Measurements from ENCODE around the gene WDR93.
"Not testable (repeated sequence)": the region's sequence is repeated elsewhere in the genome, so short reads cannot be mapped to it uniquely, and the experiment has no call there.

WDR93 gene

DNA sequence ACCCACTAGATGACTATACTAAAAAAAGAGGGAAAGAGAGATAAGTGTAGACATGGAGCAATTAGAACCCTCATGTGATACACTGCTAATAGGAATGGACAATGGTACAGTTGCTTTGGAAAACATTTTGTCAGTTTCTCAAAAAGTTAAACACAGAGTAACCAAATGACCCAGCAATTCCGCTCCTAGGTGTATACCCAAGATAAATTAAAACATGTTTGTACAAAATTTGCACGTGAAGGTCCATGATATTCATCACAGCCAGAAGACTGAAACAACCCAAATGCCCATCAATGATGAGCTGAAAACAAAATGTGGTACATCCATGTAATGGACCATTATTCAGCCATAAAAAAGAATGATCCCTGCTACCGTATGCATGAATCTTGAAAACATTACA is 97.3 kb downstream of the WDR93 start:
- TF ChIP-seq, protein P1, sequence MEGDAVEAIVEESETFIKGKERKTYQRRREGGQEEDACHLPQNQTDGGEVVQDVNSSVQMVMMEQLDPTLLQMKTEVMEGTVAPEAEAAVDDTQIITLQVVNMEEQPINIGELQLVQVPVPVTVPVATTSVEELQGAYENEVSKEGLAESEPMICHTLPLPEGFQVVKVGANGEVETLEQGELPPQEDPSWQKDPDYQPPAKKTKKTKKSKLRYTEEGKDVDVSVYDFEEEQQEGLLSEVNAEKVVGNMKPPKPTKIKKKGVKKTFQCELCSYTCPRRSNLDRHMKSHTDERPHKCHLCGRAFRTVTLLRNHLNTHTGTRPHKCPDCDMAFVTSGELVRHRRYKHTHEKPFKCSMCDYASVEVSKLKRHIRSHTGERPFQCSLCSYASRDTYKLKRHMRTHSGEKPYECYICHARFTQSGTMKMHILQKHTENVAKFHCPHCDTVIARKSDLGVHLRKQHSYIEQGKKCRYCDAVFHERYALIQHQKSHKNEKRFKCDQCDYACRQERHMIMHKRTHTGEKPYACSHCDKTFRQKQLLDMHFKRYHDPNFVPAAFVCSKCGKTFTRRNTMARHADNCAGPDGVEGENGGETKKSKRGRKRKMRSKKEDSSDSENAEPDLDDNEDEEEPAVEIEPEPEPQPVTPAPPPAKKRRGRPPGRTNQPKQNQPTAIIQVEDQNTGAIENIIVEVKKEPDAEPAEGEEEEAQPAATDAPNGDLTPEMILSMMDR (IDR thresholded peaks at IDR 0.05; ENCODE audit: low read length, missing control alignments), result no peak
- no peak overlapping the region for H3K4me3 ChIP-seq (replicated peaks; ENCODE audit: low read depth, low read length)
- no peak for DNase-seq (ENCODE audit: low read depth)

DNA sequence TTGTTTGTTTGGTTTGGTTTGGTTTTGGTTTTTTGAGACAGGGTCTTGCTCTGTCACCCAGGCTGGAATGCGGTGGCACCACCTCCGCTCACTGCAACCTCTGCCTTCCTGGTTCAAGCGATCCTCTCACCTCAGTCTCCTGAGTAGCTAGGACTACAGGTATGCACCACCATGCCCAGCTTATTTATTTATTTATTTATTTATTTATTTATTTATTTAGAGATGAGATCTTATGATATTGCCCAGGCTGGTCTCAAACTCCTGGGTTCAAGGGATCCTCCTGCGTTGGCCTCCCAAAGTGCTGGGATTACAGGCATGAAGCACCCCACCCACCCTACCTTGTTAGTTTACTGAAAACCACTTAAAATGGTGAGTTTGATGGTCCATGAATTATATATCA is 98.0 kb downstream of the WDR93 start:
- H3K4me3 ChIP-seq (replicated peaks; ENCODE audit: low read depth, low read length); DNase-seq (ENCODE audit: low read depth): not testable (repeated sequence)

DNA sequence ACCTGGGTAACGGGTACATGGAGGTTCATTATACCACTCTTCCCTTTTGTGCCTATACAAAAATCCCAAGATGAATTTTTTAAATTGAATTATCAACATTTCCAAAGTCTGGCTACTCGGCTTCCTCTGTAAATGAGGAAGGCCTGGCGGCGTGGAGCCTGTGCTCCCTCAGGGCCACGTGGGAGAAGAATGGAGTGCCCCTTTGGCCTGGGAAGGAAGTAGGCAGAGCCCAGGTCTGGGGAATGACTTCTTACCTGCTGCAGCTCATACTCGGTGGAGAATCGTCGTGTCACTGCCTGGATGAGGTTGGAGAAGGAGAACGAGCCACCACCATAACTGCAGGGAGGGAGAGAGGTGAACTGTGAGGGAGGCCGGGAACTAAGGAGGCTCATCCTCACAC is 99.6 kb downstream of the WDR93 start:
- TF ChIP-seq, protein P1 (IDR thresholded peaks at IDR 0.05; ENCODE audit: low read length, missing control alignments), result no peak
- no peak overlapping the region for H3K4me3 ChIP-seq (replicated peaks; ENCODE audit: low read depth, low read length)
- no peak for DNase-seq (ENCODE audit: low read depth)

DNA sequence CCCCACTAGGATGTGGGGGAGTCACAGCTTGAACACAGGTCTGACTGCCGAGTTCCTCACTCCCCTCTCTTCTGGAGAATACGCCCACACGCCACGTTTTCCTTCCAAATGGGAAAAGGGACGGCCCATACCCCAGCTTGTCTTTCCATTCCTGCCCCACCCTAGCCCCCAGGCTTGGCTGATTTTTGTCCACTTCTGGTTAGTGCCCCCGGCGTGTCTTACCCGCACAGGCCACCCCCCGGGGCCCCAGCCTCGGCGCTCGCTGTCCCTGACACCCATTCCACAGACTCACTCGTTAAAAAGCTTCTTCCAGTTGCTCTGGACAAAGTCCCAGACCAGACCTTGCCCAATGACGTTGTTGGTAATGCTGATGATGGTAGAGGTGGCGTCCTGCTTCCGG is 100.0 kb downstream of the WDR93 start:
- no peak for DNase-seq (ENCODE audit: low read depth)
- TF ChIP-seq, protein P1 (IDR thresholded peaks at IDR 0.05; ENCODE audit: low read length, missing control alignments), result no peak
- H3K4me3 ChIP-seq (replicated peaks; ENCODE audit: low read depth, low read length), result no peak overlapping the region

DNA sequence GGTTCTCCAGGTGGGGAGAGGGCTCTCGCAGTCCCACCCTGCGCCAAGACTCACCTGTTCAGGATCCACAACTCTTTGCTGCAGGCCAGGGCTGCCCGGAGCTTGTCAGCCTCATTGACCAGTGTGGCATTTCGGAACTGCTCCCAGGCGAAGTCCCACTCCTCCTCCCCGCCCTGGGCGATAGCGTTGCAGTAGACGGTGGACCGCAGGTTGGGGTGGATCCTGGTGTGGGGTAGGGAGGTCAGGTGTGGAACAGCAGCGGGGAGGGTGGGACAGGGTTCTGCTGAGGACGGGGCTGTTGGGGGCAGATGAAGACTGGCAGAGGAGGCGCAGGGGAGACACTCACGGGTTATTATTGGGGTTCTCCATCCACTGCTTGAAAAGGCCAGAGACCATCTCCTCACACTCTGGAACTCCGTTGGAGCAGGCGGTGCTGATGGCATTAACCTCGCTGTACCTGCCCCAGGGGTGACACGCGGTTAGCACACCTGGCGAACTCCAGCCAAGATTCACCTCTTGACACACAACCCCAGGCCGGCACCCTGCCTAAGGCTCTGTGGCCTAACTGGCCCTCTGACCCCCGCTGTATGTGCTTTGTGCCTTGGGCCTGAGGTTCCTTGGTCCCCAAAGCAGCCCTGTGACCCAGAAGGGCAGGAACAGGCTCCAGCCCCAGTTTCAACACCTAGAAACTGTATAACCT is 101.6 kb downstream of the WDR93 start:
- TF ChIP-seq, protein P1 (IDR thresholded peaks at IDR 0.05; ENCODE audit: low read length, missing control alignments), result no peak
- DNase-seq (ENCODE audit: low read depth), result no peak
- H3K4me3 ChIP-seq (replicated peaks; ENCODE audit: low read depth, low read length), result no peak overlapping the region
